ENCODE data around the gene ATP2C1.

DNA sequence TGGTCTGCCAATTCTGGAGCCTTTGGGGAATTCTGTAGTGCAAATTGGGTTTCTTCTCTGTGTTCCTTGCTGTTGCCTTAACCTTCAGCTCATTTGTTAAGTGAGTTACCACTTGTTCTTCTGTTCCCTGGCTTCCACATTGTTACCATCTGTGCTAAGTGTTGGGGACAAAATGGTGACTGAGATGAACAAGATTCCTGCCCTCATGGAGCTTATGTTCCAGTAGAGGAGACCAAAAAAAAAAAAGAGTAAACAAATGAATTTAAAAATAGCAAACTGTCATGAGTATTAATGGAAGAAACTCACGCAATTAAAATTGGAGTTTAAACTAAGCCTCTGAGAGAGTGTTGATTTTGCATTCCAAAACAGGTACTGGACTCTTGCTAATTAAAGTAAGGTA is 49.4 kb upstream of the ATP2C1 start:
- TF ChIP-seq, protein P1, sequence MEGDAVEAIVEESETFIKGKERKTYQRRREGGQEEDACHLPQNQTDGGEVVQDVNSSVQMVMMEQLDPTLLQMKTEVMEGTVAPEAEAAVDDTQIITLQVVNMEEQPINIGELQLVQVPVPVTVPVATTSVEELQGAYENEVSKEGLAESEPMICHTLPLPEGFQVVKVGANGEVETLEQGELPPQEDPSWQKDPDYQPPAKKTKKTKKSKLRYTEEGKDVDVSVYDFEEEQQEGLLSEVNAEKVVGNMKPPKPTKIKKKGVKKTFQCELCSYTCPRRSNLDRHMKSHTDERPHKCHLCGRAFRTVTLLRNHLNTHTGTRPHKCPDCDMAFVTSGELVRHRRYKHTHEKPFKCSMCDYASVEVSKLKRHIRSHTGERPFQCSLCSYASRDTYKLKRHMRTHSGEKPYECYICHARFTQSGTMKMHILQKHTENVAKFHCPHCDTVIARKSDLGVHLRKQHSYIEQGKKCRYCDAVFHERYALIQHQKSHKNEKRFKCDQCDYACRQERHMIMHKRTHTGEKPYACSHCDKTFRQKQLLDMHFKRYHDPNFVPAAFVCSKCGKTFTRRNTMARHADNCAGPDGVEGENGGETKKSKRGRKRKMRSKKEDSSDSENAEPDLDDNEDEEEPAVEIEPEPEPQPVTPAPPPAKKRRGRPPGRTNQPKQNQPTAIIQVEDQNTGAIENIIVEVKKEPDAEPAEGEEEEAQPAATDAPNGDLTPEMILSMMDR (IDR thresholded peaks at IDR 0.05), result no peak
- TF ChIP-seq EZH2 (IDR thresholded peaks at IDR 0.05; ENCODE audit: borderline replicate concordance, insufficient read depth, low read depth, low read length, poor library complexity, severe bottlenecking), result no peak

Data from B cell (primary cell).